Measurements from ENCODE around the gene PHYKPL. TPM values are rescaled to one million over a fixed set of nuclear protein-coding genes. Genes with fewer than 3 reads are reported as not detected.

Gene PHYKPL
- total RNA-seq, 2 donors from 2014 or later, result 78.3 to 94.8 TPM

DNA sequence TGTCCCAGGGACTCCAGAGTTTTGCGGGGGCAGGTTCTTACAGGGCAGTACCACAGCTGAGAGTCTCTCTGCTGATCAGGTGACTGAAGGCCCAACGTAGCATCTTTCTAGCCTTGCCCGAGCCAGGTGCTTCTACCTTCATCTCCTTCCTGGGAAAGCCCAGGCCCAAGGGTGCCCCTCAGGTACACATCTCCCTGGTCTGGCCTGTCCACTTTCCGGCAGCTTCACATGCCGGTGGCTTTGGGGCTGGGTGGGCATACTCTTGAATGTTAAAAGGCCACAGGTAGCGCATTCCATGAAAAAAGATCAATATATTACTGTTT lies 5.7 kb upstream of the PHYKPL start:
- ATAC-seq (ENCODE audit: insufficient number of reproducible peaks, low FRiP score, low read depth) (no peak), DNase-seq (ENCODE audit: low spot score) (no peak)
- no peaks in the 10 kb centered on the region for H3K27me3 ChIP-seq (replicated peaks; ENCODE audit: insufficient read depth)
- H3K4me3 ChIP-seq, result no peak overlapping the region
- H3K4me1 ChIP-seq (ENCODE audit: control insufficient read depth in 1 of 2, low read depth in 2 of 2), result peaks cover 3 to 9% of the 10 kb centered on the region in 2 donors
- no peaks in the 10 kb centered on the region for H3K9me3 ChIP-seq
- no peaks in the 10 kb centered on the region for H3K36me3 ChIP-seq
- no peak overlapping the region for H3K27ac ChIP-seq
- TF ChIP-seq, protein P1, sequence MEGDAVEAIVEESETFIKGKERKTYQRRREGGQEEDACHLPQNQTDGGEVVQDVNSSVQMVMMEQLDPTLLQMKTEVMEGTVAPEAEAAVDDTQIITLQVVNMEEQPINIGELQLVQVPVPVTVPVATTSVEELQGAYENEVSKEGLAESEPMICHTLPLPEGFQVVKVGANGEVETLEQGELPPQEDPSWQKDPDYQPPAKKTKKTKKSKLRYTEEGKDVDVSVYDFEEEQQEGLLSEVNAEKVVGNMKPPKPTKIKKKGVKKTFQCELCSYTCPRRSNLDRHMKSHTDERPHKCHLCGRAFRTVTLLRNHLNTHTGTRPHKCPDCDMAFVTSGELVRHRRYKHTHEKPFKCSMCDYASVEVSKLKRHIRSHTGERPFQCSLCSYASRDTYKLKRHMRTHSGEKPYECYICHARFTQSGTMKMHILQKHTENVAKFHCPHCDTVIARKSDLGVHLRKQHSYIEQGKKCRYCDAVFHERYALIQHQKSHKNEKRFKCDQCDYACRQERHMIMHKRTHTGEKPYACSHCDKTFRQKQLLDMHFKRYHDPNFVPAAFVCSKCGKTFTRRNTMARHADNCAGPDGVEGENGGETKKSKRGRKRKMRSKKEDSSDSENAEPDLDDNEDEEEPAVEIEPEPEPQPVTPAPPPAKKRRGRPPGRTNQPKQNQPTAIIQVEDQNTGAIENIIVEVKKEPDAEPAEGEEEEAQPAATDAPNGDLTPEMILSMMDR (IDR thresholded peaks at IDR 0.05), result no peak

DNA sequence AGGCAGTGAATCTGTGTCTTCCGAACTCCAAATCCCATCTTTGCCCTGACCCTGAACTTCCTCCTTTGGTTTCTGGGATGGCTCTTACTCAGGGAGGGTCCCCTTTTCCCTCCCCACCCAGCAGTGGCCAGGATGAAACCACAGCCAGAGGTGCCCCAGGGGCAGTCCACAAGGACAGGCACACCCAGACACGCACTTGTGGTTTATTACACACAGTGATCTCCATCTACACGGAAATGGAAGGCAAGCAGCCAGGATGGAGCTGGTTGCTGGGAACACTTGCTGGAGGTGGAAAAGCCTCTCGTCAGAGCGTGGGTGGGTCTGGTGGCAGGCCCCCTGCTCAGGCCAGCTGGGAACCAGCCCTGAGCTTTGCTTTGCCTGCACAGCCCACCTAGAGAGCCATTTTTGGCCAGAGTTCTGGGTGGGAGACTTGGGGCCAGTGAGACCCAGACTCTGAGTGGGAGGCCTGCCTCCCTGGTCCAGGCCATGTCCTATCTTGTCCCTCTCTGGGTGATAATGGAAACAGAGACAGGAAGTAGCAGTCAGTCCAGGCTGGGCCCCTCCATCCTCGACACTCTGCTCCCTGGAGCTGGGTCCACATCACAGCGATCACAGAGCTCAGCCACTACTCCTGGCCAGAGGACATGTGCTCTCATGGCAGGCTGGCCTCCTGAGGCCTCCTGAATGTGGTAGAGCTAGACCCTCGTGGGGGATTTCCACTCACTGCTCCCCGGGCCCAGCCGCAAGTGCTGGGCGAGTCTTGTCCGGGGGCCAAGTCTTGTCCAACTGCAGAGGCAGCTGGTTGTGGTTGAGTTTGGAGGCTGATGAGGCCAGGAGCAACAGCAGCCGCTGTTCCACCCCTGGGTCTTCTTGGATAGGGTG lies 5.1 kb upstream of the PHYKPL start:
- no peaks in the 10 kb centered on the region for H3K36me3 ChIP-seq
- TF ChIP-seq, protein P1 (IDR thresholded peaks at IDR 0.05), result no peak
- no peaks in the 10 kb centered on the region for H3K27me3 ChIP-seq (replicated peaks; ENCODE audit: insufficient read depth)
- ATAC-seq (ENCODE audit: insufficient number of reproducible peaks, low FRiP score, low read depth) (no peak), DNase-seq (ENCODE audit: low spot score) (no peak)
- H3K27ac ChIP-seq, result no peak overlapping the region
- H3K9me3 ChIP-seq, result no peaks in the 10 kb centered on the region
- H3K4me3 ChIP-seq, result no peak overlapping the region
- H3K4me1 ChIP-seq (ENCODE audit: control insufficient read depth in 1 of 2, low read depth in 2 of 2), result peaks cover 3 to 9% of the 10 kb centered on the region in 2 donors

DNA sequence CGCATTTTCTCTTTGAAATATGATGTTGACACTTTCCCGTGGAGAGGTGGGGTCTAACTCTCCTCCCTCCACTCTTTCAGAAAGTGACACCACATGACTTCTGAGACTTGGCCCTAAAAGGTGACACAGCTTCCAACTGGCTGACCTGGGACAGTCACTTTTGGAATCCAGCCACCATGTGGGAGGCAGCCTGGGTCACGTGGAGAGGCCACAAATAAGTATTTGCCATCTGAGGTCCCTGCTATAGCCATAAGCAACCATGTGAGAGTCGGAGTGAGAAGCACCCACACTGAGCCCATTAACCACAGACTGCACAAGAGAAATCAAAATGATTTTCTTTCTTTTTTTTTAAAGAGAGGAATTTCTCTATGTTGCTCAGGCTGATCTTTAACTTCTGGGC lies 4.1 kb upstream of the PHYKPL start:
- Histone ChIP-seq H3K4me1 (ENCODE audit: control insufficient read depth in 1 of 2, low read depth in 2 of 2) (peaks cover 3 to 12% of the 10 kb centered on the region in 2 donors), H3K4me3 (no peak overlapping the region), H3K27ac (no peak overlapping the region), H3K36me3 (no peaks in the 10 kb centered on the region), H3K27me3 (replicated peaks; ENCODE audit: insufficient read depth) (no peaks in the 10 kb centered on the region), H3K9me3 (no peaks in the 10 kb centered on the region)
- ATAC-seq (ENCODE audit: insufficient number of reproducible peaks, low FRiP score, low read depth) (no peak), DNase-seq (ENCODE audit: low spot score) (no peak)
- TF ChIP-seq, protein P1 (IDR thresholded peaks at IDR 0.05), result no peak

DNA sequence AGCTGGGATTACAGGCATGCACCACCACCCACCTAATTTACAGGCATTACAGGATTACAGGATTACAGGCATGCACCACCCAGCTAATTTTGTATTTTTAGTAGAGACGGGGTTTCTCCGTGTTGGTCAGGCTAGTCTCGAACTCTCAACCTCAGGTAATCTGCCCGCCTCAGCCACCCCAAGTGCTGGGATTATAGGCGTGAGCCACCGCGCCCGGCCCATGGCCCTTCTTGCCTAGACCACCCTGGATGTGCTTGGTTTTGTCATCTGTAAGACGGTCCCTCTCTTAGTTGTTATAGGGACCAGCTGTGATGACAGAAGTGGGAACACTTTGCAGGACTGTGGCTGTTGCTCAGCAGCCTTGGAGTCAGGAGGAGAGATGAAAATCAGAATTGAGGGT lies 3.5 kb upstream of the PHYKPL start:
- H3K4me1 ChIP-seq (ENCODE audit: control insufficient read depth in 1 of 2, low read depth in 2 of 2), result peaks cover 9 to 17% of the 10 kb centered on the region in 2 donors
- ATAC-seq (ENCODE audit: insufficient number of reproducible peaks, low FRiP score, low read depth) (no peak), DNase-seq (ENCODE audit: low spot score) (no peak)
- TF ChIP-seq, protein P1 (IDR thresholded peaks at IDR 0.05), result no peak
- no peaks in the 10 kb centered on the region for H3K27me3 ChIP-seq (replicated peaks; ENCODE audit: insufficient read depth)
- no peak overlapping the region for H3K27ac ChIP-seq
- H3K4me3 ChIP-seq, result no peak overlapping the region
- no peaks in the 10 kb centered on the region for H3K36me3 ChIP-seq
- H3K9me3 ChIP-seq, result no peaks in the 10 kb centered on the region

DNA sequence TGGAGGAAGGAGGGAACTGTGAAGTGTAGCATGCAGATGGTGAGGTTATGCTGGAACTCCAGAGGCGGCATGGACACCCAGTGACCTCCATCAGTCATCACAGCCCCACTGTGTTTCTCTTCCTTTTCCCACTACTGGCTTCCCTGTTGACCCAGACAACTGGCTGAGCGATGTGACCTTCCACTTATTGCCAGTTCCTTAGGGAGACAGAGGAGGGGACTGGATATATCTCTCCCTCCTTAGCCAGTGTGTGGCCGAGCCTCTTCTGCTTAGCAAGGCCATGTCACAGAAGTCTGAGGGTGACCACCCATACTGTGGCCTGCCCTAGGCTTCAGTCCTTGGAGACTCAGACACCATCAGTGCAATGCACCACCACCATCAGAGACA lies 3.0 kb upstream of the PHYKPL start:
- TF ChIP-seq, protein P1 (IDR thresholded peaks at IDR 0.05), result no peak
- Histone ChIP-seq H3K9me3 (no peaks in the 10 kb centered on the region), H3K27me3 (replicated peaks; ENCODE audit: insufficient read depth) (no peaks in the 10 kb centered on the region), H3K27ac (no peak overlapping the region), H3K4me3 (no peak overlapping the region), H3K36me3 (no peaks in the 10 kb centered on the region), H3K4me1 (ENCODE audit: control insufficient read depth in 1 of 2, low read depth in 2 of 2) (peaks cover 14 to 23% of the 10 kb centered on the region in 2 donors)
- ATAC-seq (ENCODE audit: insufficient number of reproducible peaks, low FRiP score, low read depth) (no peak), DNase-seq (ENCODE audit: low spot score) (no peak)

All from thoracic aorta (tissue), 2 donors.